AG08396 (cell line): ENCODE results near the gene SYNJ1.
A peak's percentile ranks its signal among the peaks of the same experiment; 100 is the strongest.
"Not testable (repeated sequence)": the region's sequence is repeated elsewhere in the genome, so short reads cannot be mapped to it uniquely, and the experiment has no call there.

Experiments
- DNase-seq: peaks from one replicate; pipeline ENCODE4 v3.0.0; 2012; ENCODE audit warnings: low spot score, mixed read lengths

SYNJ1 gene, protein sequence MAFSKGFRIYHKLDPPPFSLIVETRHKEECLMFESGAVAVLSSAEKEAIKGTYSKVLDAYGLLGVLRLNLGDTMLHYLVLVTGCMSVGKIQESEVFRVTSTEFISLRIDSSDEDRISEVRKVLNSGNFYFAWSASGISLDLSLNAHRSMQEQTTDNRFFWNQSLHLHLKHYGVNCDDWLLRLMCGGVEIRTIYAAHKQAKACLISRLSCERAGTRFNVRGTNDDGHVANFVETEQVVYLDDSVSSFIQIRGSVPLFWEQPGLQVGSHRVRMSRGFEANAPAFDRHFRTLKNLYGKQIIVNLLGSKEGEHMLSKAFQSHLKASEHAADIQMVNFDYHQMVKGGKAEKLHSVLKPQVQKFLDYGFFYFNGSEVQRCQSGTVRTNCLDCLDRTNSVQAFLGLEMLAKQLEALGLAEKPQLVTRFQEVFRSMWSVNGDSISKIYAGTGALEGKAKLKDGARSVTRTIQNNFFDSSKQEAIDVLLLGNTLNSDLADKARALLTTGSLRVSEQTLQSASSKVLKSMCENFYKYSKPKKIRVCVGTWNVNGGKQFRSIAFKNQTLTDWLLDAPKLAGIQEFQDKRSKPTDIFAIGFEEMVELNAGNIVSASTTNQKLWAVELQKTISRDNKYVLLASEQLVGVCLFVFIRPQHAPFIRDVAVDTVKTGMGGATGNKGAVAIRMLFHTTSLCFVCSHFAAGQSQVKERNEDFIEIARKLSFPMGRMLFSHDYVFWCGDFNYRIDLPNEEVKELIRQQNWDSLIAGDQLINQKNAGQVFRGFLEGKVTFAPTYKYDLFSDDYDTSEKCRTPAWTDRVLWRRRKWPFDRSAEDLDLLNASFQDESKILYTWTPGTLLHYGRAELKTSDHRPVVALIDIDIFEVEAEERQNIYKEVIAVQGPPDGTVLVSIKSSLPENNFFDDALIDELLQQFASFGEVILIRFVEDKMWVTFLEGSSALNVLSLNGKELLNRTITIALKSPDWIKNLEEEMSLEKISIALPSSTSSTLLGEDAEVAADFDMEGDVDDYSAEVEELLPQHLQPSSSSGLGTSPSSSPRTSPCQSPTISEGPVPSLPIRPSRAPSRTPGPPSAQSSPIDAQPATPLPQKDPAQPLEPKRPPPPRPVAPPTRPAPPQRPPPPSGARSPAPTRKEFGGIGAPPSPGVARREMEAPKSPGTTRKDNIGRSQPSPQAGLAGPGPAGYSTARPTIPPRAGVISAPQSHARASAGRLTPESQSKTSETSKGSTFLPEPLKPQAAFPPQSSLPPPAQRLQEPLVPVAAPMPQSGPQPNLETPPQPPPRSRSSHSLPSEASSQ (N-terminal part only)

GRCh38 chr21:32727687-32728455, at the start of gene SYNJ1:
Gene SYNJ1 (minus strand): TSS chr21:32728013. CDS start chr21:32726895, 1,118 bp downstream.
- peak; percentile 98 for DNase-seq

DNA sequence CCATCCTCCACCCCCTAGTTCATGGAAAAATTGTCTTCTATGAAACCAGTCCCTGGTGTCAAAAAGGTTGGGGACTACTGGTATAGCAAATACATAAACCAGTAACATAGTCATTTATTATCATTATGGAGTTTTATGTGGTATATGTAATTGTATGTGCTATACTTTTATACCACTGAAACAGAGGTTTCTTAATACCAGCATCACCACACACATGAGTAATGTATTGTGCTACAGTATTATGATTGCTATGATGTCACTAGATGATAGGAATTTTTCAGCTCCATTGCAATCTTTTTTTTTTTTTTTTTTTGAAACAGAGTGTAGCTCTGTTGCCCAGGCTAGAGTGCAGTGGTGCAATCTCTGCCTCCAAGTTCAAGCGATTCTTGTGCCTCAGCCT, 49.5 kb upstream of the SYNJ1 start:
- DNase-seq = no peak

- no peak for DNase-seq
These were observed 48.9 kb upstream of the SYNJ1 start for GRCh38 chr21:32776743-32777142.

DNA sequence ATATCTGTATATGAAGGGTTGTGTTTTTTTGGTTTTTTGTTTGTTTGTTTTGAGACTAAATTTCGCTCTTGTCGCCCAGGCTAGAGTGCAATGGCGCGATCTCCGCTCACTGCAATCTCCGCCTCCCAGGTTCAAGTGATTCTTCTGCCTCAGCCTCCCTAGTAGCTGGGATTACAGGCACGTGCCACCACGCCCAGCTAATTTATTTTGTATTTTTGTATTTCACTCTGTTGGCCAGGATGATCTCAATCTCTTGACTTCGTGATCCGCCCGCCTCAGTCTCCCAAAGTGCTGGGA, 45.2 kb upstream of the SYNJ1 start:
- not testable (repeated sequence) for DNase-seq

- DNase-seq = peak; percentile 48
These were observed 44.7 kb upstream of the SYNJ1 start for GRCh38 chr21:32772281-32773047.

GRCh38 chr21:32770871-32771523, 43.2 kb upstream of the SYNJ1 start:
- DNase-seq = peak; percentile 74

DNA sequence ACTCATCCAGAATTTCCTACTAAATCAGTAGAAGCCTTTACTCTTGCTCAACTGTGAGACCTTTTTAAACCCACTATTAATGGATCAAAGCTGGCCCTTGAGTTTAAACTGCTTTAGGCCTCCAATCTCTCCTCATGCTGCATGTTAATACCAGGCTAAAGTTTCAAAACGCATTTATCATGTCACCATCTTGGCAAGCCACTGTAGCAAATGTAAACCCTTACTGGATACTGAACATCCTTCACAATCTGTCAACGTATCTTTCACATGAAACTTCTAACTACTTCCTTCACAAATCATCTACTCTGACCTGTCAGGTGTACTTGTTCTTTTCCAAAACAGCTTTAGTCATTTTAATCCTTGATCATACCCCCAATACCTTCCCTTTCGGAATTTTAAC, 40.7 kb upstream of the SYNJ1 start:
- no peak for DNase-seq

DNA sequence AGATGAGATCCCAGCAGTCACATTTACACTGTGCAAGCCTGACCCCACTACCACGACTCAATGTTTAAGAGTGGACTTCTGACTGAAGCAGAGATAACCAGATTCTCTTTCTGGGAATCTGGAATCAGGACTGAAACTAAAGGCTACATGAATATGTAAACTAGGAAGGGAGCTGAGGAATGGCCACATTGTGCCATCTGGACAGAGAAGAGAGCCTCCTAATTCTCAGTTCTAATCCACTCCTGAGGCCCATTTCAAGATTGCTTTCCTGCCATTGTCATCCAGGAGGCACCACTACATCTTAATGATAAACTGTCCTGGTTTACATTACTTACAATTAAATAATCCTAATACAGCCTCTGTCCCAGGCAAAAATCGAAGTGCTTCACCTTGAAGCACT, 37.2 kb upstream of the SYNJ1 start:
- no peak for DNase-seq

- no peak for DNase-seq
These were observed 36.4 kb upstream of the SYNJ1 start for GRCh38 chr21:32764186-32764585.

DNA sequence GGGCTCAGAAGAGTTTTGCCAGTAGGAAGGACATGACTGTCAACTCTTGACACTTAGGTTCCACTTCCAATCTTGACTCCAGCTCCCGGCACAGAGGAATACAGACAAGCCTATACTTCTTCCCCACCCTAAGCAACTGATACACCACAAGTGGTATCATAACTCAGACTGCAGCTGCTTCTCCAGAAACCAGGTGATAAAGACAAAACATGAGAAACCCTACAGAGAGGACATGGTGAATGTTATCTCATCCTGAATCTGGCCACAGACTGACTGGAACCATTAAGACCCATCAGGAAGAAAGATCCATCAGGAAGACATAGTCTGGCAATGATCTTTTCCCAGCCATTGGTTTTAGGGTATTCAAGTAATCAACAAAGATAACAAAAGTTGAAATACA, 30.0 kb upstream of the SYNJ1 start:
- no peak for DNase-seq

- no peak for DNase-seq
These were observed 28.3 kb upstream of the SYNJ1 start for GRCh38 chr21:32756096-32756495.

DNA sequence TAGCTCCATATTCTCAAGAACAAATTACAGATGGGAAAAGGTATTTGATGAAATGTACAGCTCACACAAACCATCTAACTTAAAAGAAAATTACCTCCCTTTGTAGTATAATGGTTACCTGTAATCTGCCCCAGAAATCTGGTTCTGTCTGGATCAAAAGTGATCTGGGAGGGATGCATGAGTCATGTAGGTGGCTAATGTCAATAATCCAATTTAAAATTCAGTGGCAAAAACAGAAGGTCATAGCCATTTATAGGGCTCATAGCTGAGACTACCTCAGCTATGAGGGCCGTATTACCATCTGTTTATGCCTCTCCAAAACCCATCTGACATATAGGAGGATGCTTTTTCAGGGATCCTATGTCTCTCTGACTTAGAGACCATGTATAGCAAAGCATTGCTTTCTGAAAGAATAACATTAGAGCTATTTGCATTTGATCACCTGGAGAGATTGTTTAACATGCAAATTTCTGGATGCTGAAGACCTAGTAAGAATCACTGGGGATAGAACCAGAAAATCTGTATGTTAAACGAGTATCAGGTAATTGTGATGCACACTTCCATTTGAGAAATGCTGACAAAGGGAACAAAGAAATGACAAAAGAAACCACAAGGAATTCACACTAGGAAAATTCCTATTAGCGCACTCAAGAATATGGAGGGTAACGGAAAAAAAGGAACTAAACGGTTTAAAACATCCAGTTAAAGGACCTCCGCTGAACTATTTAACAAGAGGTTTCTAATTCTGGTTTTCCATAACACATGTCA, 26.2 kb upstream of the SYNJ1 start:
- no peak for DNase-seq

GRCh38 chr21:32750405-32750804, 22.6 kb upstream of the SYNJ1 start:
- no peak for DNase-seq

- no peak for DNase-seq
These were observed 21.8 kb upstream of the SYNJ1 start for GRCh38 chr21:32749662-32750061.

GRCh38 chr21:32748529-32748928, 20.7 kb upstream of the SYNJ1 start:
- DNase-seq = no peak

DNA sequence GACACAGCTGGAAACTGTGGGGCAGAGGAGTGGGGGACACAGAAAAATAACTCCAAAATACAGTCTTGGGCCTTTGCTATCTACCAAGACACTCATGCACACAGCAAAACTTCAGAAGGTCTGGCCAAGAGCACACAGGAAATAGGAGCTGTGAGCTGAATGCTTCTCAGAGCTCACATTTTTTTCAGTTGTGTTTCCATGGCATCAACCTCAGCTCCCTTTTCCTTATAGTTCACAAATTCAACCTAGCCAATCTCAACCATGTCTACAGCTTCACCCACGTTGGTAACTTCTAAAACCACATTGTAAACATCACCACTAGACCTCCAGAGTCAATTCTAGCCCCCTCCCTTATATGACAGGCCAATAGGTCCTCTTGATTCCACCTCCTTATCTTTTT, 19.6 kb upstream of the SYNJ1 start:
- no peak for DNase-seq

GRCh38 chr21:32746711-32747110, 18.9 kb upstream of the SYNJ1 start:
- DNase-seq = not testable (repeated sequence)

GRCh38 chr21:32742396-32742795, 14.6 kb upstream of the SYNJ1 start:
- DNase-seq = no peak

DNA sequence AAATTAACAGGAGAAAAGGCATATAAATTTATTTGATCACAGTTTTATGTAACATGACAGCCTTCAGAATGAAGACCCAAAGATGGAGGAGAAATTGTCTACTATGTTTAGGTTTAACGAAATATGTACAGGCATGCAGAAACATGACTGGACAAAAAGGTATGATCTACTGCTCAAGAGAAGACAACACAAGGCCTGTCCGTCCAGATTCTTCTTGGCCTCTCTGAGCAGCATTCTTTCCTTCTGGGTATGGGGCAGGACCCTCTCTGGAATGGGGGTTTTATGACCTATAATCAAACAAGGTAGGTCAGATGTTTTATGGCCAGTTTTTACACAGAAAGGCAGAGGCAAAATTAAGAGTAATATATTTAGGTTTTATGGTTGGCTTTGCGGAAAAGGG, 13.5 kb upstream of the SYNJ1 start:
- no peak for DNase-seq

DNA sequence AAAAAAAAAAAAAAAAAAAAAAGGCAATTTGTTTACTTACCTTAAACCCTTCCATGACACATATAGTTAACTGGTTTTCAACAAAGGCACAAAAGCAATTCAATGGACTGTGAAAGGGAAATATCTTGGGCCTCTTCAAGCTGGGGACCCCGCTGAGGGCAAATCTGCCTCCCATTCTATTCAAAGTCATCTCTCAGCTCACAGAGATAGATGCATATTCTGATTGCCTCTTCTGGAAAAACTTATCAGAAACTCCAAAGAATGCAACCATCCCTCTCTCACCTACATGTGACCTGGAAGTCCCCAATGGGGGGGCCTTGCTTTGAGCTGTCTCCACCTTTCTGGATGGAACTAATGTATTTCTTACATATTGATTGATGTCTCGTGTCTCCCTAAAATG, 12.1 kb upstream of the SYNJ1 start:
- no peak for DNase-seq
